Hepatocyte (in vitro differentiated cells): ENCODE measurements around the gene ADGRE2.

Experiments used
- CTCF ChIP-seq: fragments of 200-600 bp; sonication (generic); IDR thresholded peaks from 2 replicates; pipeline ENCODE4 v1.5.1; 2016; ENCODE audit warnings: antibody characterized with exemption, mild to moderate bottlenecking; ENCODE audit not compliant: poor library complexity
- EZH2 ChIP-seq: fragments of 200-600 bp; sonication (generic); IDR thresholded peaks from 2 replicates; pipeline ENCODE4 v1.6.1; 2016; ENCODE audit warnings: antibody characterized with exemption, mild to moderate bottlenecking, borderline replicate concordance

- no peak for TF ChIP-seq CTCF
- TF ChIP-seq EZH2, result no peak
These were observed 40.2 kb upstream of the ADGRE2 start for GRCh38 chr19:14818588-14818987.
